ENCODE results near the gene SDK1. TPM values are rescaled to one million over a fixed set of nuclear protein-coding genes. Genes with fewer than 3 reads are reported as not detected.
A peak's percentile ranks its signal among the peaks of the same experiment; 100 is the strongest.

SDK1 gene
- total RNA-seq, 1 donor from 2014 or later = 7.5 TPM

DNA sequence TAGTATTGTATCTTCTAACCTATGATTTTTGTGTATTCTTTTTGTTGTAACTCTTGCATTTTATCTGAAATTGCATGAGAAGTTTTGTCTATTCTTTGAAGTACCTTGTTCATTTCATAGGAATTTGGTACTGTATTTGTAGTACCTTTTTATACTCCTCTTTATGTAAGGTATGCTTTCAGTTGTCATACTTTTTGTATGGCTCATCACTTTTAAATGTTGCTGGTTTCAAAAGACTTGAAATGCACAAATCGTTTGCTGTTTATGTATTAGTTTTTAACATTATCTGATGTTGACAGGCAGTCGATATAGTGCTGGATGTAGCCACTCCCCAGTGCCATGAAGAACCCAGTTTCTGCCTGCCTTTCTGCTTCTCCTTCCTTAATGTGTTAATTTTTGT is 158.1 kb downstream of the SDK1 start:
- no peak for DNase-seq

GRCh38 chr7:3461923-3462322 is 160.9 kb downstream of the SDK1 start:
- no peak for DNase-seq

DNA sequence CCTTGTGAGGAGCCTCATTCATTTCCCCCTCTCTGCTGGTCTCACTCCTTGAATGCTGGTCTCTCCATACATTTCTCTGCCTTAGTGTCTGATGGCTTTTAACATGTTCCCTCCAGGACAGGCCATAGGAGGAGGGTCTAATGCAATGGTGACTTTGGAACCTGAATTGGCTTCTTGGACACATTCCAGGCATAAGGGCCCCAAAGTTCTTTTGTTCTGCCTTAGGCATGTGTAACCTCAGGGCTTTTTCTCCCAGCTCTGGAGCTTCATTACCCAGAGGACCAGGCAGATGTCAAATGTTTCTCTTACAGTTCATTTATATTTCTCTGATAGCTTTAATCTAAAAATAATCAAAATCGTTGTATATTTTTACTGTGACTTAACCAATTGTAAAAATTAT is 162.6 kb downstream of the SDK1 start:
- no peak for DNase-seq

- DNase-seq = no peak
Measured at GRCh38 chr7:3464900-3465622, 164.0 kb downstream of the SDK1 start.

DNA sequence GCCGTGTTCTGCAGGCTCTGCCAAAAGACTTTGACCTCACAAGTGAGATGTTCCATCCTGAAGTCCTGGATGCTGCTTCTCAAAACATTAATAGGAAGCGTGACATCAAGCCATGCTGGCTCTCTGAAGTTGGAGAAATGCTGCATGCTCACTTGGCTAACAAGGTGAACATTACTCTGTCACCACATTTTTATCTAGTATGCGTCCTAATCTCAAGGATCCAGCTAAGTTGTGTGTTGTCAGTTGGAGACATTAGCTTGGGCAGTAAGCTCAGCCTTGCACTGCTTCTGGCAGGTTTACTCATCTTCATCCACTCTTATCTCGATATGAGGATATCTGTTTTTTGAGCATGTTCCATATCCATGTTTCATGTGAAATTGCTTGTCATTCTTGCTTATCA is 165.2 kb downstream of the SDK1 start:
- DNase-seq = no peak

GRCh38 chr7:3469641-3470040 is 168.6 kb downstream of the SDK1 start:
- no peak for DNase-seq

GRCh38 chr7:3480197-3480596 is 179.1 kb downstream of the SDK1 start:
- no peak for DNase-seq

GRCh38 chr7:3481435-3481834 is 180.4 kb downstream of the SDK1 start:
- DNase-seq = no peak

DNA sequence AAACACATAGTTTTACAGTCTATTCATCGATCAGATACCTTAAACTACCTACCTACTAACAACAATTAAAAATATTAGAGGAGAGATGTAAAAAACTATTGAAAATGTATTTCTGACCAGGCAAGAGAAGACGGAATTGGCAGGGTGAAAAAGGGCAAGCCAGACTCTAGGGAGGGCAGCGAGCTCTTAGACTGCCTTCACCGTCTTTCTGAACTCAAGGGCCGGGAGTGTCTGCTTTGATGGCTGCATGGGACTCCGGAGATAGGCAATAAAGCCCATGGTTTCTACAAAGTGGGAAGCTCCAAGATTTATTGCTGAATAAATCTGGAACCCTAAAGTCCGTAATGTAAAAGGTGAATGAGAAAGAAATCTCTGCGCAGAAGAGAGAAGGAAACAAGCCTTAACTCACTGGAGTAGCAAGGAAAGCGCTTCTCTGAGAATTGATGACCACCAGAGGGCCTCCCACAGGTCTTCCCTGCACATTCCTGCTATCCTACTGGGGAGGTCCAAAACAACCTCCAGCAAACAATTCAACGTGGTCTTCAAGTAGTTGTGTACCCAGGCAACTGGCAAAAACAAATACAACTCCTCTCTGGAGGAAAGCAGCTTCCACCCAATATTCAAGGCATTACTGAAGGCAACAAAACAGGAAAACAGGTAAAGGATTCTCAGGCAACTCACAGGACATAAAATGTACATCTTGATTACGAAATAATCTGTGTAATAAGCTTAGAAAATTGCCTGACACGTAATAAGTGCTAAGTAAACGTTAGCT is 181.3 kb downstream of the SDK1 start:
- DNase-seq = peak; percentile 10

GRCh38 chr7:3486841-3487240 is 185.8 kb downstream of the SDK1 start:
- no peak for DNase-seq

- DNase-seq = no peak
Measured at GRCh38 chr7:3488829-3489228, 187.8 kb downstream of the SDK1 start.

DNA sequence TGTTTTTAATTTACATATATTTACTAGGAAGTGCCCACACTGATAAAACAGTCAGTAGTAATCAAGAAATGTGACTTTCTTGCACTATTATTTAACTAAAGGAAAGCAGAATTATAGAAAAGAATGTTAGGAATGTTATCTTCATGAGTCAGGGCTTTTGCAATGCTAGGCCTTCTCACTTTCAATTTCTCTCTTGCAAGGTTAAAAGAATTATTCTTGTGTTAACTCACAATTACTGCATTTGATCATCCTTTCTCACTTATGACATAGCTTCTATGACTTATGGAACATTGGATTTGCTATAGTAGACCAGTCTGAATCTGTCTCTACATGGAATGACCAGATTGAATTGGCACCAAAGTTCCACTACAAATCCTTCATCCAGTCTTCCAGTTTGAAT is 192.4 kb downstream of the SDK1 start:
- no peak for DNase-seq

DNA sequence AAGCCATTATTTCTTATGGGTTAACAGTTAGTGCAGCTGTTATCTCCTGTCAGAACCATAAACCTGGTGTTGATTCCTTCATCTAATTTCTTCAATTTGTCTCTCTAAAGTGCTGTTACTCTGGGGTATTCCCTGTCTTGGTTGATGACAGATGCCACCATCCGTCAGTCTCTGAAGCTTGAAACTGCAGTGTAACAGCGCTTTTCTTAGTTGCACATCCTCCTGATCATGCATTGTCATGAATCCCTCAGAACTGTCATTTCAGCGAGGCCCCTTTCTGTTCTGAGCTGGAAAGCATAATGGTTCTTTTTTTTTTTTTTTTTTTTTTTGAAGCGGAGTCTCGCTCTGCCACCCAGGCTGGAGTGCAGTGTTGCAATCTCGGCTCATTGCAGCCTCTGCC is 193.9 kb downstream of the SDK1 start:
- no peak for DNase-seq

- DNase-seq = no peak
Measured at GRCh38 chr7:3495530-3495929, 194.5 kb downstream of the SDK1 start.

DNA sequence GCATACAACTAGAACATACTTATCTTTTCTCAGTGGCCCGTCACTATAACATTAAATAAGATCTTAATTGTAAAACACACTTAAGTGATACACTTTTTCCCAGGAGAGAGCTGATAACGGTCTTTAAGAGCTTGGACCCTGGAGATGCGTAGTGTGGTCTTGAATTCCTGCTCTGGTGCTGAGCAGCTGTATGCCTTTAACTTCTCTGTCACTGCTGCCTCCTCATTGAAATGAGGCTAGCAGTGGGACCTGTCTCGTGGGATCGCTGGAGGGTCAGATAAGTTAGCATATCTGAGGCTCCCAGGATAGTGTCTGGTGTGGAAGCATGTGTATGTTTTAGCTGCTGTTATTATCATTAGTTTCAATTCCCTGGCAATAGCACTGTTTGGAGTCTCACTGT is 194.9 kb downstream of the SDK1 start:
- no peak for DNase-seq

- no peak for DNase-seq
Measured at GRCh38 chr7:3497796-3498195, 196.7 kb downstream of the SDK1 start.

DNA sequence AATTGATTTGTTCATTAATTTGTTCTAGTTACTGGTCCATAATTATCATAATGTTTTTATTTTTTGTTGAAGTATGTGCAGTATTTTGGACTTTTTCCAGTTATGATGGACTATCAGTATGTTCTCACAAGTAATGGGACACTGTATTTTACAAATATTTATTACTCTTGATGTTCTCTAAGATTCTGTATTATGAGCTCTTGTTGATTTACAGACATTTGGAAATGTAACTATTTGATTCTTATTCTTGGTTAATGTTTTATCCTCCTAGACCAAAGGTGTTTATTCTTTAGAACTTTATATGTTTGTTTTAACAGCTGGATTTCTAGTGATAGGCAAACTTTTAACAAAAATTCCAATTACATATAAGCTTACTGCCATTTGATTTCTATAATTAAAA is 200.6 kb downstream of the SDK1 start:
- no peak for DNase-seq

- no peak for DNase-seq
Measured at GRCh38 chr7:3504384-3504783, 203.3 kb downstream of the SDK1 start.

DNA sequence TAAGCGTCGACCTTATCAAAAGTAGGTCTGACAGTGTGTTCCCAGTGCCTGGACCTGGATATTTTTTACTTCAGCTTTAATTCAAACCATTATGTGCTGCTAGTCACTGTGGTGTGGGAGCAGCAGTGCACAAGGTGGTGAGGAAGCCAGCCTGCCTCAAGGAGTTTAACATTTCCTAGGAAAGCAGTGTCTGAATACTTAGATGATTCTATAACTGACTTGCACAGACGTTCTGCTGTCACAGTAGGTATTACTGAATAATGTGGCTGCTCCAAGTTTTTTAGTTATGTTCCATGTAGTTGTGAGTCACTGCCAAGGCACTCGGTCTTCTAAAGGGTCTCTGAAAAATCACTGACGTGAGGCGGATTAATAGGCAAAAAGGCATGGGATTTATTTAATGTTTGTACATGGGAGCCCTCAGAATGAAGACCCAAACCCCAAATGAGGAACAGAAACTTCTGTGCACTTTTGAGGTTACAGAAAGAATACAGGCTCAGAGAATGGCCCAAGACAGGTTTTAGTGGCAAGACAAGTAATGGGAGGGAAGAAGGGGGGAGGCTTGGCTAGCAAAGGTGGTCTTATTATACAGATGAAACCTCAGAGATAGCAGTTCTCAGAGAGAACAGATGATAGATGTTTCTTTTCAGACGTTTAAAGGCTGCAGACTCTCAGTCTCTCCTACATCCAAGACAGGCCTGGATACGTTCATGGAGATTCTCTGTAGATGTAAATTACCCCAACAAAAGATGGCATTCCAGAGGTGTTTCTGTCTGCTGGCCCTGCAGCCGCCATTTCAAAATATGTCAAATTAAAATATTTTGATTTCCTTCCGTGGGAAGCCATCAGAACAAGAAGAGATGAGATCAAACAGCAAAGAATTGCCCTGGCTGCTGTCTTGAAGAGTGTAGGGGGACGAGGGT is 209.3 kb downstream of the SDK1 start:
- DNase-seq = no peak

DNA sequence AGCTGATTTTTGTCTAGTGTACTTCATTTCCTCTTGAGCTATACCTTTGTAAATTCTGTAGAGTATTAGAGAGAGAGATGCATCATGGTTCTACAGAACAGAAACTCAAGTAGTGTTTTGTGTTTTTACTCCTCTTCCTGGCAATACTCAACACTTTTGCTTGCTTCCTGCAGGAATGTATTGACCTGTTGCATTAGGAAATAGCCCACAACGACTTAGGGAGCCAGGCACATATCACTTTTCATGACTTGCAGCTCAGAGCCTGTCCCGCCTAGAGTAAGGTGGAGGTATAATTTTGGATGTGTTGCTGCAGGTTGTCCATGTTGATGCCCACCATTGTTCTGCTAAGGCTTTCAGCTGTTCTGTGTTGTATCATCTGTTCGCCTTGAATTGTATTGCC is 216.3 kb downstream of the SDK1 start:
- DNase-seq = no peak

- DNase-seq = no peak
Measured at GRCh38 chr7:3518546-3518945, 217.5 kb downstream of the SDK1 start.

GRCh38 chr7:3520206-3520605 is 219.2 kb downstream of the SDK1 start:
- DNase-seq = no peak
